Measurements from ENCODE around the gene ODAD4.
A peak's percentile ranks its signal among the peaks of the same experiment; 100 is the strongest.

Gene ODAD4

GRCh38 chr17:41917192-41917591 is 13.2 kb upstream of the ODAD4 start:
- Histone ChIP-seq H3K27me3 (no peaks in the 10 kb centered on the region), H3K27ac (peak overlapping the region in 3 of 11 experiments; percentile 89 to 96 (median 92); a peak in 6 of 22 replicates), H4K20me1 (peaks cover 45 to 64% (median 61%) of the 10 kb centered on the region in 11 experiments; a peak in 21 of 22 replicates), H3K4me1 (peaks cover 45 to 72% (median 70%) of the 10 kb centered on the region in 10 experiments), H3K9me3 (replicated peaks in 1 of 11) (no peaks in the 10 kb centered on the region), H3K36me3 (peaks cover 23 to 48% (median 41%) of the 10 kb centered on the region in 11 experiments), H3K4me2 (peak overlapping the region; percentile 90 to 97 (median 94)), H3K9ac (peak overlapping the region; percentile 88 to 98 (median 93)), H3K4me3 (peak overlapping the region; percentile 89 to 98 (median 94))
- TF ChIP-seq Cebpa-rat (IDR thresholded peaks at IDR 0.05), result no peak

DNA sequence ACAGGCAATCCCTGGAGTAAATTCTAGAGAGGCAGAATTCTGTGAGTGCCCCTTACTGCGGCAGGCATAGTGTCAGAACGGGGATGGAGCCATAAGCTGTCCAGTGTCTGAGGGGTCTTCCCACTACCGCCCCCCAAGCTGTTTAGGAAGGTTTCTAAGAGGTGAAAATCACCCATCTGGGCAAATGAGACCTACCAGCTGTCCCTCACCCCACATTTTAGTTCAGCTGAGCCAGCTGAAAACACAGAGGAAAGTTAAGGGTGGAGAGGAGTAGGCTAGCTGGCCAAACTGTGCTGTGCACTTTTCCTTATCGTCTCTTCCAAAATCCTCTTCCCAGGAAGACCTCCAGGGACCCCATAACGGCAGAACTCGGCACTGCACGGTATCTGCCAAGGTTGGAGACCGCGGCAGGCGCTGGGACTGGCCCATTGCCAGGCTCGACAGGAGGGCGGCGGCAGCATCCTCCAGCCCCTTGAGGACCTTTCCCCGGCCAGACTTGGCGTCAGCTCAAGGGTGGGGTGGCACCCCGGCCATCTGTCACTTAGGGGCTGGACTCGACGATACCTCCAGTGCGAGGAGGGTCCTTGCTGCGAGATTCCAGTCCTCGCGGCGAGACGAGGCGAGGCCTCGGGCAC is 12.6 kb upstream of the ODAD4 start:
- peaks cover 45 to 79% (median 76%) of the 10 kb centered on the region in 10 experiments for H3K4me1 ChIP-seq
- H3K27me3 ChIP-seq, result no peaks in the 10 kb centered on the region
- peaks cover 39 to 58% (median 55%) of the 10 kb centered on the region in 11 experiments; a peak in 21 of 22 replicates for H4K20me1 ChIP-seq
- peak overlapping the region; percentile 89 to 98 (median 94) for H3K4me3 ChIP-seq
- peak overlapping the region; percentile 69 to 96 (median 94) for H3K27ac ChIP-seq
- peaks cover 17 to 42% (median 35%) of the 10 kb centered on the region in 11 experiments for H3K36me3 ChIP-seq
- no peaks in the 10 kb centered on the region for H3K9me3 ChIP-seq (replicated peaks in 1 of 11)
- no peak for TF ChIP-seq Cebpa-rat (IDR thresholded peaks at IDR 0.05)
- H3K4me2 ChIP-seq, result peak overlapping the region; percentile 90 to 97 (median 94)
- H3K9ac ChIP-seq, result peak overlapping the region; percentile 88 to 98 (median 93)

DNA sequence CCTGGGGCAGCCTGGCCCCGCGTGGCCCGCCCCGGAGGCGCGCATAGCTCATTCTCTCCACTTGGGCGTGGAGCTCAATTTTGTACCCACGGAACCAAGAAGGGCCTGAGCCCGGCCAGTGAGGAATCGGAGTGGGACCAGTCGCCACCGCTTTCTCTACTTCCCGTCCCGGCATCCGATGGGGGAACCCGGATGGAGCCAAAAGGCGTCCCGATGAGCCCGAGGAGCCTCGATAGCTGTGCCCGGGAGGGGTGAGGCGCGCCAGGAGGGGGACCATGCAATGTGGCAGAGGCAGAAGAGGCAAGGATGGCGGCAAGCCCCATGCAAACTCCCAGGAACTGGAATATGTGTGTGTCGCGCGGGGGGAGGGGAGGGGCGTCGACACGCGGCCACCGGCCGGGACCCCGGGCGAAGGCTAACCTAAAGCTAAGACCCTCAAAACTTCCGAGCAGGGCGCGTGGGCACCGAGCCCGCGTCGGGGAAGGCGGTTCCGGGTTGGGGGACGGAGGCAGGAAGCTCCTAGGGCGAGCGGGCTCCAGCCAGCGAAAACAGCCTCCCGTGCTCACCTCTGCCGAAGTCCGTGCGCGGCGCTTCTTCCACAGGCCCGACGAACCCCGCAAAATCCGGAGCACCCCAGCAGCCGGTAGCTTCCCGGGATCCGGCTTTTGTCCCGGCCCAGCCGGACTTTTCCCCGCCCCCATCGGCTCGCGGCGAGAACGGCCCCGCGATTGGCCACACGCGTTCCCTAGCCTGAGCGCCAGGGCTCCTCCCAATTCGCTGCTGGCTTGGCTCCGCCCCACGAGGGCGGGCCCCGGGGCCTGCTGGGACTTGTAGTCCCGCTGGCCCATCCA is 11.9 kb upstream of the ODAD4 start, which contains the start of gene ACLY:
TSS of gene ACLY (minus strand) at position 638 of the 851 bp plus-strand sequence. CDS start 5,078 bp downstream, outside the sequence.
- no peak for TF ChIP-seq Cebpa-rat (IDR thresholded peaks at IDR 0.05)
- H3K4me2 ChIP-seq, result peak within 1 kb of the TSS; percentile 92 to 97 (median 95)
- H4K20me1 ChIP-seq, result peaks cover 32 to 50% (median 48%) of the 10 kb centered on the region in 11 experiments; a peak in 21 of 22 replicates
- no peaks in the 10 kb centered on the region for H3K27me3 ChIP-seq
- H3K36me3 ChIP-seq, result peaks cover 10 to 35% (median 27%) of the 10 kb centered on the region in 11 experiments
- peak within 1 kb of the TSS; percentile 88 to 98 (median 93) for H3K9ac ChIP-seq
- peaks cover 45 to 84% (median 78%) of the 10 kb centered on the region in 10 experiments for H3K4me1 ChIP-seq
- peak within 1 kb of the TSS; percentile 69 to 96 (median 94) for H3K27ac ChIP-seq
- H3K4me3 ChIP-seq, result peak within 1 kb of the TSS; percentile 89 to 98 (median 94)
- H3K9me3 ChIP-seq (replicated peaks in 1 of 11), result no peaks in the 10 kb centered on the region

- Histone ChIP-seq H3K36me3 (peaks cover 4 to 27% (median 20%) of the 10 kb centered on the region in 11 experiments; a peak in 18 of 22 replicates), H3K4me3 (peak overlapping the region; percentile 89 to 98 (median 94)), H3K4me1 (peaks cover 44 to 80% (median 74%) of the 10 kb centered on the region in 10 experiments), H3K4me2 (peak overlapping the region; percentile 79 to 95 (median 92)), H3K9me3 (replicated peaks in 1 of 11) (no peaks in the 10 kb centered on the region), H3K9ac (peak overlapping the region; percentile 56 to 98 (median 93); a peak in 21 of 22 replicates), H4K20me1 (peaks cover 24 to 43% (median 40%) of the 10 kb centered on the region in 11 experiments; a peak in 21 of 22 replicates), H3K27me3 (no peaks in the 10 kb centered on the region), H3K27ac (peak overlapping the region in 10 of 11 experiments; percentile 17 to 96 (median 90); a peak in 19 of 22 replicates)
- TF ChIP-seq Cebpa-rat (IDR thresholded peaks at IDR 0.05), result no peak
Observed at GRCh38 chr17:41919165-41919817, 11.1 kb upstream of the ODAD4 start.

GRCh38 chr17:41919840-41920579 is 10.4 kb upstream of the ODAD4 start:
- Histone ChIP-seq H3K9me3 (replicated peaks in 1 of 11) (no peaks in the 10 kb centered on the region), H3K36me3 (peaks cover 0 to 20% (median 13%) of the 10 kb centered on the region in 11 experiments; a peak in 16 of 22 replicates), H3K27me3 (no peaks in the 10 kb centered on the region), H3K9ac (peak overlapping the region in 9 of 11 experiments; percentile 65 to 94 (median 91); a peak in 12 of 22 replicates), H3K27ac (peak overlapping the region in 9 of 11 experiments; percentile 62 to 96 (median 87); a peak in 14 of 22 replicates), H4K20me1 (peaks cover 17 to 36% (median 33%) of the 10 kb centered on the region in 11 experiments; a peak in 21 of 22 replicates), H3K4me1 (peaks cover 36 to 80% (median 74%) of the 10 kb centered on the region in 10 experiments), H3K4me2 (peak overlapping the region; percentile 79 to 95 (median 92)), H3K4me3 (peak overlapping the region in 2 of 10 experiments; percentile 49 to 98; a peak in 1 of 20 replicates)
- TF ChIP-seq Cebpa-rat (IDR thresholded peaks at IDR 0.05), result peak in 7 of 11 experiments; percentile 26 to 66 (median 37); a peak in 5 of 22 replicates

DNA sequence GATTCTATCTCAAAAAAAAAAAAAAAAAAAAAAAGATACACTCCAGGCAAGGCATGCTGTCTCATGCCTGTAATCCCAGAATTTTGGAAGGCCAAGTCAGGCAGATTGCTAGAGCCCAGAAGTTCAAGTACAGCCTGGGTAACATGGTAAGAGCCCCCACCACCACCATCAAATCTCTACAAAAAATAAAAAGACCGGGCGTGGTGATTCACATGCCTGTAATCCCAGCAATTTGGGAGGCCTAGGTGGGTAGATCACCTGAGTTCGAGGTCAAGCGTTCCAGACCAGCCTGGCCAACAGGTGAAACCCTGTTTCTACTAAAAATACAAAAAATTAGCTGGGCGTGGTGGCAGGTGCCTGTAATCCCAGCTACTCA is 9.8 kb upstream of the ODAD4 start:
- no peaks in the 10 kb centered on the region for H3K9me3 ChIP-seq (replicated peaks in 1 of 11)
- TF ChIP-seq Cebpa-rat (IDR thresholded peaks at IDR 0.05), result no peak
- H3K27me3 ChIP-seq, result no peaks in the 10 kb centered on the region
- H3K4me1 ChIP-seq, result peaks cover 32 to 80% (median 74%) of the 10 kb centered on the region in 10 experiments
- peak overlapping the region in 7 of 11 experiments; percentile 42 to 95 (median 86); a peak in 9 of 22 replicates for H3K4me2 ChIP-seq
- peaks cover 11 to 30% (median 27%) of the 10 kb centered on the region in 11 experiments; a peak in 21 of 22 replicates for H4K20me1 ChIP-seq
- H3K4me3 ChIP-seq, result no peak overlapping the region
- H3K27ac ChIP-seq, result no peak overlapping the region; a peak in 1 of 22 replicates
- H3K9ac ChIP-seq, result no peak overlapping the region
- peaks cover 0 to 14% (median 9%) of the 10 kb centered on the region in 11 experiments; a peak in 13 of 22 replicates for H3K36me3 ChIP-seq

- peaks cover 33 to 86% (median 75%) of the 10 kb centered on the region in 10 experiments for H3K4me1 ChIP-seq
- peak overlapping the region in 8 of 11 experiments; percentile 17 to 54 (median 30); a peak in 11 of 22 replicates for H3K27ac ChIP-seq
- H3K9me3 ChIP-seq (replicated peaks in 1 of 11), result no peaks in the 10 kb centered on the region
- peak overlapping the region in 4 of 11 experiments; percentile 21 to 54 (median 38); a peak in 6 of 22 replicates for H3K9ac ChIP-seq
- TF ChIP-seq Cebpa-rat (IDR thresholded peaks at IDR 0.05), result 0 out of 22 replicates have a peak, but pooled peaks of 1 of the 11 experiments have one; percentile 8
- H3K27me3 ChIP-seq, result no peaks in the 10 kb centered on the region
- H3K36me3 ChIP-seq, result no peaks in the 10 kb centered on the region
- H4K20me1 ChIP-seq, result no peaks in the 10 kb centered on the region
- H3K4me2 ChIP-seq, result peak overlapping the region; percentile 20 to 77 (median 65); a peak in 20 of 22 replicates
- H3K4me3 ChIP-seq, result no peak overlapping the region
Observed at GRCh38 chr17:41925991-41926590, 4.3 kb upstream of the ODAD4 start.

Measured in BLaER1 treated with 17β-estradiol and CSF1 and Interleukin-3, amounts not matched to agents 10 nM and 100 nM (cell line).